IPS DF 6.9 (cell line): ENCODE data around the gene HNF1A.
"Not testable (repeated sequence)": the region's sequence is repeated elsewhere in the genome, so short reads cannot be mapped to it uniquely, and the experiment has no call there.

ENCODE experiments used
- DNase-seq: peaks from one replicate; pipeline ENCODE4 v3.0.0-alpha.2; 2013; ENCODE audit warnings: low read depth, low spot score
- H3K27ac ChIP-seq: one replicate; pipeline ENCODE4 v1.5.1; 2013; ENCODE audit warnings: low read length, control low read depth
- H3K27me3 ChIP-seq: 2 replicates; pipeline ENCODE4 v1.6.1; 2013; ENCODE audit warnings: mild to moderate bottlenecking, low read length; ENCODE audit not compliant: control insufficient read depth, insufficient read depth
- H3K36me3 ChIP-seq: 2 replicates; pipeline ENCODE4 v1.6.1; 2013; ENCODE audit warnings: low read length; ENCODE audit not compliant: control insufficient read depth, insufficient read depth
- H3K4me1 ChIP-seq: 2 replicates; pipeline ENCODE4 v1.6.1; 2013; ENCODE audit warnings: low read length; ENCODE audit not compliant: control insufficient read depth, insufficient read depth
- H3K4me3 ChIP-seq: 2 replicates; pipeline ENCODE4 v1.5.1; 2013; ENCODE audit warnings: mild to moderate bottlenecking, low read length
- H3K9me3 ChIP-seq: 2 replicates; pipeline ENCODE4 v1.6.1; 2013; ENCODE audit warnings: low read length, inconsistent platforms; ENCODE audit not compliant: control insufficient read depth, insufficient read depth
- WGBS: extraction: QIAGEN DNeasy Blood & Tissue Kit; methylation state at CpG from one replicate; pipeline ENCODE4 v1.1.7; 2013; ENCODE audit warnings: mixed read lengths, missing lambda C conversion rate; ENCODE audit not compliant: insufficient read length, insufficient coverage; 5-methylcytosine and 5-hydroxymethylcytosine counted together

HNF1A gene

GRCh38 chr12:120940799-120941198 is 37.5 kb upstream of the HNF1A start:
- Histone ChIP-seq H3K9me3 (no peaks in the 10 kb centered on the region), H3K27ac (no peak overlapping the region), H3K4me1 (no peaks in the 10 kb centered on the region), H3K36me3 (no peaks in the 10 kb centered on the region), H3K4me3 (no peak overlapping the region), H3K27me3 (no peaks in the 10 kb centered on the region)
- WGBS = no CpG with 5 or more reads among the region's 5 CpGs
- no peak for DNase-seq

- Histone ChIP-seq H3K4me1 (no peaks in the 10 kb centered on the region), H3K9me3 (no peaks in the 10 kb centered on the region), H3K4me3 (no peak overlapping the region), H3K36me3 (no peaks in the 10 kb centered on the region), H3K27me3 (no peaks in the 10 kb centered on the region), H3K27ac (no peak overlapping the region)
- WGBS = no CpG with 5 or more reads among the region's 4 CpGs
- DNase-seq = no peak
These were observed 36.9 kb upstream of the HNF1A start for GRCh38 chr12:120941412-120941811.

- H3K4me1 ChIP-seq = no peaks in the 10 kb centered on the region
- no peaks in the 10 kb centered on the region for H3K27me3 ChIP-seq
- no peak overlapping the region for H3K27ac ChIP-seq
- H3K4me3 ChIP-seq = no peak overlapping the region
- H3K9me3 ChIP-seq = no peaks in the 10 kb centered on the region
- no peaks in the 10 kb centered on the region for H3K36me3 ChIP-seq
- no CpG with 5 or more reads among the region's 3 CpGs for WGBS
- no peak for DNase-seq
These were observed 36.4 kb upstream of the HNF1A start for GRCh38 chr12:120941846-120942405.

GRCh38 chr12:120943482-120943881 is 34.9 kb upstream of the HNF1A start:
- Histone ChIP-seq H3K4me1 (no peaks in the 10 kb centered on the region), H3K27me3 (no peaks in the 10 kb centered on the region), H3K4me3 (no peak overlapping the region), H3K9me3 (no peaks in the 10 kb centered on the region), H3K36me3 (no peaks in the 10 kb centered on the region), H3K27ac (no peak overlapping the region)
- no CpG with 5 or more reads among the region's 3 CpGs for WGBS
- no peak for DNase-seq

GRCh38 chr12:120944645-120945217 is 33.6 kb upstream of the HNF1A start:
- no CpG with 5 or more reads among the region's 9 CpGs for WGBS
- peak; percentile 41 for DNase-seq
- H3K27me3 ChIP-seq = no peaks in the 10 kb centered on the region
- H3K27ac ChIP-seq = no peak overlapping the region
- no peaks in the 10 kb centered on the region for H3K9me3 ChIP-seq
- H3K36me3 ChIP-seq = no peaks in the 10 kb centered on the region
- no peaks in the 10 kb centered on the region for H3K4me1 ChIP-seq
- H3K4me3 ChIP-seq = no peak overlapping the region

GRCh38 chr12:120945516-120945915 is 32.8 kb upstream of the HNF1A start:
- WGBS = no CpG with 5 or more reads among the region's 6 CpGs

GRCh38 chr12:120950260-120950799 is 28.0 kb upstream of the HNF1A start:
- not testable (repeated sequence) for H3K27me3 ChIP-seq, H3K27ac ChIP-seq, H3K36me3 ChIP-seq, H3K4me3 ChIP-seq, DNase-seq, H3K9me3 ChIP-seq, H3K4me1 ChIP-seq
- no CpG with 5 or more reads among the region's 31 CpGs for WGBS

More at GRCh38 chr12:120945516-120945915, 32.8 kb upstream of the HNF1A start:
- not testable (repeated sequence) for DNase-seq, H3K9me3 ChIP-seq, H3K4me1 ChIP-seq, H3K27ac ChIP-seq, H3K4me3 ChIP-seq, H3K36me3 ChIP-seq, H3K27me3 ChIP-seq

- H3K27ac ChIP-seq = no peak overlapping the region
- no peak for DNase-seq
- H3K27me3 ChIP-seq = no peaks in the 10 kb centered on the region
- no peaks in the 10 kb centered on the region for H3K36me3 ChIP-seq
- H3K4me3 ChIP-seq = no peak overlapping the region
- no CpG with 5 or more reads among the region's 5 CpGs for WGBS
- no peaks in the 10 kb centered on the region for H3K4me1 ChIP-seq
- no peaks in the 10 kb centered on the region for H3K9me3 ChIP-seq
These were observed 27.5 kb upstream of the HNF1A start for GRCh38 chr12:120950807-120951206.

GRCh38 chr12:120955232-120955631 is 23.1 kb upstream of the HNF1A start:
- no peaks in the 10 kb centered on the region for H3K27me3 ChIP-seq
- no peak for DNase-seq
- no peaks in the 10 kb centered on the region for H3K9me3 ChIP-seq
- H3K36me3 ChIP-seq = no peaks in the 10 kb centered on the region
- no peaks in the 10 kb centered on the region for H3K4me1 ChIP-seq
- WGBS = no CpG with 5 or more reads among the region's 4 CpGs
- no peak overlapping the region for H3K27ac ChIP-seq
- H3K4me3 ChIP-seq = no peak overlapping the region

- H3K36me3 ChIP-seq = no peaks in the 10 kb centered on the region
- no peaks in the 10 kb centered on the region for H3K4me1 ChIP-seq
- no CpG with 5 or more reads among the region's 5 CpGs for WGBS
- H3K27me3 ChIP-seq = no peaks in the 10 kb centered on the region
- H3K9me3 ChIP-seq = no peaks in the 10 kb centered on the region
- no peak overlapping the region for H3K27ac ChIP-seq
- DNase-seq = no peak
- H3K4me3 ChIP-seq = no peak overlapping the region
These were observed 21.6 kb upstream of the HNF1A start for GRCh38 chr12:120956579-120957300.
